GM23248 (cell line): ENCODE results near the gene CENPX. TPM values are rescaled to one million over a fixed set of nuclear protein-coding genes. Genes with fewer than 3 reads are reported as not detected.

ENCODE experiments used
- DNase-seq: peaks from one replicate; pipeline ENCODE4 v3.0.0-alpha.2; 2015
- H2AFZ ChIP-seq: fragments of 200-600 bp; sonication (generic); 2 replicates; pipeline ENCODE4 v1.6.1; 2016; ENCODE audit warnings: antibody characterized with exemption
- H3F3A ChIP-seq: fragments of 200-600 bp; sonication (generic); 2 replicates; pipeline ENCODE4 v1.6.1; 2016; ENCODE audit warnings: mild to moderate bottlenecking, antibody characterized with exemption, mixed run types; ENCODE audit not compliant: insufficient read depth
- H3K27ac ChIP-seq: fragments of 200-600 bp; sonication (generic); 2 replicates; pipeline ENCODE4 v1.5.1; 2016; ENCODE audit warnings: mild to moderate bottlenecking
- H3K27me3 ChIP-seq: fragments of 200-600 bp; sonication (generic); replicated peaks from 2 replicates; pipeline ENCODE4 v1.6.1; 2016; ENCODE audit warnings: mild to moderate bottlenecking; ENCODE audit not compliant: insufficient read depth
- H3K36me3 ChIP-seq: fragments of 200-600 bp; sonication (generic); 2 replicates; pipeline ENCODE4 v1.6.1; 2016; ENCODE audit warnings: low read depth, mild to moderate bottlenecking
- H3K4me1 ChIP-seq: fragments of 200-600 bp; sonication (generic); 2 replicates; pipeline ENCODE4 v1.6.1; 2016; ENCODE audit warnings: mild to moderate bottlenecking; ENCODE audit not compliant: insufficient read depth
- H3K4me2 ChIP-seq: fragments of 200-600 bp; sonication (generic); one replicate; pipeline ENCODE4 v1.6.1; 2016; ENCODE audit warnings: mild to moderate bottlenecking; ENCODE audit not compliant: unreplicated experiment
- H3K4me3 ChIP-seq: fragments of 200-600 bp; sonication (generic); 2 replicates; pipeline ENCODE4 v1.5.1; 2016; ENCODE audit warnings: mild to moderate bottlenecking
- H3K79me2 ChIP-seq: fragments of 200-600 bp; sonication (generic); 2 replicates; pipeline ENCODE4 v1.6.1; 2016; ENCODE audit warnings: mild to moderate bottlenecking; ENCODE audit not compliant: insufficient read depth
- H3K9ac ChIP-seq: fragments of 200-600 bp; sonication (generic); 2 replicates; pipeline ENCODE4 v1.6.1; 2016; ENCODE audit warnings: mild to moderate bottlenecking
- H3K9me2 ChIP-seq: fragments of 200-600 bp; sonication (generic); 2 replicates; pipeline ENCODE4 v1.6.1; 2016; ENCODE audit warnings: mixed run types, mild to moderate bottlenecking, moderate library complexity; ENCODE audit not compliant: insufficient read depth
- H3K9me3 ChIP-seq: fragments of 200-600 bp; sonication (generic); one replicate; pipeline ENCODE4 v1.6.1; 2017; ENCODE audit warnings: low read depth
- H4K20me1 ChIP-seq: fragments of 200-600 bp; sonication (generic); 2 replicates; pipeline ENCODE4 v1.6.0; 2016; ENCODE audit not compliant: insufficient read depth
- EZH2 ChIP-seq: fragments of 200-600 bp; sonication (generic); IDR thresholded peaks from 2 replicates; pipeline ENCODE4 v1.6.1; 2018; ENCODE audit warnings: antibody characterized with exemption, mild to moderate bottlenecking; ENCODE audit not compliant: insufficient read depth, poor library complexity, severe bottlenecking
- EZH2phosphoT487 ChIP-seq: fragments of 200-600 bp; sonication (generic); IDR thresholded peaks from 2 replicates; pipeline ENCODE4 v1.6.1; 2018; ENCODE audit warnings: antibody characterized with exemption, moderate library complexity, mild to moderate bottlenecking, low read depth; ENCODE audit not compliant: insufficient read depth
- WGBS, 2 experiments: methylation state at CpG; one replicate each; pipeline ENCODE4 v1.1.6; 2015 to 2017; ENCODE audit warnings: low lambda C conversion rate in 2 of 2, low coverage in 1 of 2; ENCODE audit errors: missing lambda C conversion rate in 2 of 2; 5-methylcytosine and 5-hydroxymethylcytosine counted together
- in situ Hi-C: fragments of 300-500 bp; cut with MboI; formaldehyde crosslinking; loops from 2 replicates; pipeline ENCODE4 v1.15.0; 2020
- polyA plus RNA-seq: library from polyadenylated mRNA; unstranded; fragments of >200 nt; fragmentation: Nextera tagmentation; extraction: Ambion mirVana; gene quantifications from 2 replicates; pipeline ENCODE4 v1.2.1, GENCODE V29; 2016
- total RNA-seq: library from RNA; depleted of rRNA; stranded (reverse); fragments of >200 nt; shearing (Covaris generic); gene quantifications from 2 replicates; pipeline ENCODE4 v1.2.3, GENCODE V29; 2014; rRNA removed

Gene CENPX
- 43.9 and 68.8 TPM in 2 replicates for total RNA-seq
- polyA plus RNA-seq: 65.2 and 68.6 TPM in 2 replicates

- H3F3A ChIP-seq: no peaks in the 10 kb centered on the region
- peak within 1 kb of the TSS; percentile 85 for H3K4me2 ChIP-seq
- in situ Hi-C loops: no loop called here
- no peaks in the 10 kb centered on the region for H3K9me3 ChIP-seq
- peak within 1 kb of the TSS; percentile 76 for H2AFZ ChIP-seq
- H3K9ac ChIP-seq: peak within 1 kb of the TSS; percentile 81
- 1 to 3% methylated on average over 33 to 52 of the region's 64 CpGs for WGBS, 2 experiments
- H3K36me3 ChIP-seq: no peaks in the 10 kb centered on the region
- peak; percentile 35 for DNase-seq
- H3K4me1 ChIP-seq: peaks cover 5% of the 10 kb centered on the region; the same call in 1 of the 2 replicates
- no peaks in the 10 kb centered on the region for H3K79me2 ChIP-seq
- TF ChIP-seq EZH2phosphoT487 (no peak), EZH2 (no peak)
- no peak within 1 kb of the TSS for H3K27ac ChIP-seq
- no peaks in the 10 kb centered on the region for H4K20me1 ChIP-seq
- H3K27me3 ChIP-seq: no peaks in the 10 kb centered on the region
- H3K4me3 ChIP-seq: peak within 1 kb of the TSS; percentile 83
- no peaks in the 10 kb centered on the region for H3K9me2 ChIP-seq
Observed at GRCh38 chr17:82022310-82022980, at the start of gene CENPX. Gene CENPX (minus strand): TSS chr17:82022878. CDS start chr17:82022861, 17 bp downstream.

- H2AFZ ChIP-seq: no peak overlapping the region
- no peak for TF ChIP-seq EZH2phosphoT487
- TF ChIP-seq EZH2: no peak
- H3K27ac ChIP-seq: no peak overlapping the region
- H3K36me3 ChIP-seq: no peaks in the 10 kb centered on the region
- H3F3A ChIP-seq: no peaks in the 10 kb centered on the region
- H3K9me2 ChIP-seq: no peaks in the 10 kb centered on the region
- no peak overlapping the region for H3K4me2 ChIP-seq
- H4K20me1 ChIP-seq: no peaks in the 10 kb centered on the region
- peaks cover 9% of the 10 kb centered on the region for H3K79me2 ChIP-seq
- in situ Hi-C loops: no loop called here
- no peaks in the 10 kb centered on the region for H3K27me3 ChIP-seq
- no peaks in the 10 kb centered on the region for H3K9me3 ChIP-seq
- no peak for DNase-seq
- H3K9ac ChIP-seq: no peak overlapping the region
- H3K4me3 ChIP-seq: no peak overlapping the region
- no peaks in the 10 kb centered on the region for H3K4me1 ChIP-seq
Observed at GRCh38 chr17:82070611-82071010, 47.9 kb upstream of the CENPX start.

GRCh38 chr17:82065638-82066303 is 43.1 kb upstream of the CENPX start, which contains the start of gene DUS1L:
Gene DUS1L (minus strand): TSS chr17:82065804. CDS start chr17:82065059, 745 bp downstream.
- no peaks in the 10 kb centered on the region for H3K9me2 ChIP-seq
- H3K27me3 ChIP-seq: no peaks in the 10 kb centered on the region
- H3K36me3 ChIP-seq: no peaks in the 10 kb centered on the region
- in situ Hi-C loops: no loop called here
- H3F3A ChIP-seq: no peaks in the 10 kb centered on the region
- H3K9ac ChIP-seq: peak within 1 kb of the TSS; percentile 89
- H3K4me2 ChIP-seq: peak within 1 kb of the TSS; percentile 85
- no peak for TF ChIP-seq EZH2
- TF ChIP-seq EZH2phosphoT487: no peak
- WGBS, 2 experiments: 8 to 12% methylated on average over 69 to 86 of the region's 88 CpGs
- H2AFZ ChIP-seq: peak within 1 kb of the TSS; percentile 98
- DNase-seq: peak; percentile 77
- peak within 1 kb of the TSS; percentile 25 for H3K27ac ChIP-seq
- H3K4me1 ChIP-seq: peaks cover 3% of the 10 kb centered on the region; the same call in 1 of the 2 replicates
- H3K9me3 ChIP-seq: no peaks in the 10 kb centered on the region
- H3K4me3 ChIP-seq: peak within 1 kb of the TSS; percentile 96
- no peaks in the 10 kb centered on the region for H4K20me1 ChIP-seq
- H3K79me2 ChIP-seq: peaks cover 38% of the 10 kb centered on the region

GRCh38 chr17:82065193-82065637 is 42.5 kb upstream of the CENPX start:
- H3K4me3 ChIP-seq: peak overlapping the region; percentile 96
- DNase-seq: peak; percentile 76
- peak overlapping the region; percentile 6; the same call in 1 of the 2 replicates for H2AFZ ChIP-seq
- H3F3A ChIP-seq: no peaks in the 10 kb centered on the region
- 0 to 1% methylated on average over 9 to 37 of the region's 47 CpGs for WGBS, 2 experiments
- no peaks in the 10 kb centered on the region for H3K27me3 ChIP-seq
- H3K27ac ChIP-seq: peak overlapping the region; percentile 22
- peak overlapping the region; percentile 72 for H3K4me2 ChIP-seq
- in situ Hi-C loops: no loop called here
- peaks cover 3% of the 10 kb centered on the region; the same call in 1 of the 2 replicates for H3K4me1 ChIP-seq
- no peaks in the 10 kb centered on the region for H3K9me2 ChIP-seq
- H3K9ac ChIP-seq: peak overlapping the region; percentile 89
- no peaks in the 10 kb centered on the region for H3K9me3 ChIP-seq
- TF ChIP-seq EZH2phosphoT487: no peak
- TF ChIP-seq EZH2: no peak
- H4K20me1 ChIP-seq: no peaks in the 10 kb centered on the region
- H3K36me3 ChIP-seq: no peaks in the 10 kb centered on the region
- peaks cover 38% of the 10 kb centered on the region for H3K79me2 ChIP-seq
